B cell (primary cell): ENCODE data around the gene SMARCA4. TPM values are rescaled to one million over a fixed set of nuclear protein-coding genes. Genes with fewer than 3 reads are reported as not detected.

Experiments
- ATAC-seq: fragments of 200-7000 bp; cut with Tn5 transposase; one replicate; pipeline ENCODE4 v1.10.0; 2021; ENCODE audit warnings: low read depth, mild to moderate bottlenecking, moderate number of reproducible peaks, moderate library complexity
- CTCF ChIA-PET: fragments of 350-600 bp; sonication (Branson Sonifier 250); formaldehyde crosslinking; loops from one replicate; lab custom pipeline; 2021; ENCODE audit warnings: antibody characterized with exemption, inconsistent platforms; lab: Charles Lee
- POLR2A ChIA-PET: fragments of 350-600 bp; sonication (Branson Sonifier 250); formaldehyde crosslinking; loops from one replicate; lab custom pipeline; 2021; ENCODE audit warnings: antibody characterized with exemption; lab: Charles Lee
- DNase-seq: peaks from one replicate; pipeline ENCODE4 v3.0.0; 2013
- H2AFZ ChIP-seq: 2 replicates; pipeline ENCODE4 v1.6.1; 2012; ENCODE audit warnings: mild to moderate bottlenecking, low read depth, low read length; ENCODE audit not compliant: insufficient read depth, poor library complexity, severe bottlenecking
- H3K27ac ChIP-seq, 2 donors: 1 replicate in 1 of 2; 2 replicates in 1 of 2; pipeline ENCODE4 v1.5.1; 2012 to 2013; ENCODE audit warnings: low read length in 2 of 2, mild to moderate bottlenecking in 2 of 2, moderate library complexity in 1 of 2
- H3K27me3 ChIP-seq, 4 experiments: fragments of 200-600 bp in 1 of 4; sonication (generic) in 1 of 4; replicated peaks in 1 of 4; 1 replicate in 2 of 4; 2 replicates in 2 of 4; pipeline versions ENCODE4 v1.6.1 to v1.7.0; 2013 to 2016; ENCODE audit warnings: low read length in 3 of 4, mild to moderate bottlenecking in 2 of 4, mixed read lengths in 1 of 4, moderate library complexity in 1 of 4; ENCODE audit not compliant: insufficient read depth in 4 of 4, control insufficient read depth in 3 of 4; ENCODE audit errors: control extremely low read depth in 1 of 4
- H3K36me3 ChIP-seq, 2 experiments: replicated peaks in 1 of 2; 1 replicate in 1 of 2; 2 replicates in 1 of 2; pipeline versions ENCODE4 v1.6.1 to v1.7.1; 2013; ENCODE audit warnings: low read length in 1 of 2; ENCODE audit not compliant: insufficient read depth in 2 of 2, control insufficient read depth in 1 of 2; ENCODE audit errors: control extremely low read depth in 1 of 2, extremely low read depth in 1 of 2
- H3K4me1 ChIP-seq, 2 donors: fragments of 200-600 bp in 1 of 2; sonication (generic) in 1 of 2; 1 replicate in 1 of 2; 2 replicates in 1 of 2; pipeline versions ENCODE4 v1.5.1 to v1.6.1; 2013 to 2017; ENCODE audit warnings: low read length in 2 of 2; ENCODE audit not compliant: control insufficient read depth in 2 of 2, insufficient read depth in 2 of 2
- H3K4me2 ChIP-seq: replicated peaks from 2 replicates; pipeline ENCODE3; 2012; ENCODE audit warnings: mild to moderate bottlenecking, low read depth, low read length; ENCODE audit not compliant: poor library complexity, severe bottlenecking
- H3K4me3 ChIP-seq, 5 experiments: fragments of 200-600 bp in 1 of 5; sonication (generic) in 1 of 5; 1 replicate in 3 of 5; 2 replicates in 2 of 5; pipeline versions ENCODE4 v1.5.1 to v1.7.0; 2011 to 2016; ENCODE audit warnings: low read length in 4 of 5, mild to moderate bottlenecking in 4 of 5, low read depth in 2 of 5, control low read depth in 1 of 5, moderate library complexity in 1 of 5; ENCODE audit not compliant: insufficient read depth in 1 of 5; ENCODE audit errors: control extremely low read depth in 1 of 5, extremely low read depth in 1 of 5
- H3K79me2 ChIP-seq: fragments of 200-600 bp; sonication (generic); one replicate; pipeline ENCODE4 v1.6.0; 2016; ENCODE audit warnings: low read length; ENCODE audit not compliant: control insufficient read depth, insufficient read depth
- H3K9ac ChIP-seq: fragments of 200-600 bp; sonication (generic); 2 replicates; pipeline ENCODE4 v1.6.1; 2017; ENCODE audit warnings: mild to moderate bottlenecking, low read length, moderate library complexity
- H3K9me3 ChIP-seq, 3 donors: one replicate each; pipeline versions ENCODE4 v1.6.1 to v1.7.1; 2013; ENCODE audit warnings: low read length in 2 of 3; ENCODE audit not compliant: control insufficient read depth in 2 of 3, insufficient read depth in 1 of 3; ENCODE audit errors: control extremely low read depth in 1 of 3
- H4K20me1 ChIP-seq: 2 replicates; pipeline ENCODE4 v1.6.0; 2012; ENCODE audit warnings: mild to moderate bottlenecking, low read length; ENCODE audit not compliant: insufficient read depth, control insufficient read depth, poor library complexity, severe bottlenecking
- H3K27ac Mint-ChIP-seq: one replicate; pipeline ENCODE4 v1.8.0; 2021; ENCODE audit warnings: mixed read lengths
- H3K27me3 Mint-ChIP-seq: one replicate; pipeline ENCODE4 v1.8.0; 2021; ENCODE audit warnings: mixed read lengths
- H3K4me1 Mint-ChIP-seq: one replicate; pipeline ENCODE4 v1.8.0; 2021; ENCODE audit warnings: mixed read lengths
- H3K4me3 Mint-ChIP-seq: one replicate; pipeline ENCODE4 v1.8.0; 2021; ENCODE audit warnings: mixed read lengths
- H3K9me3 Mint-ChIP-seq: one replicate; pipeline ENCODE4 v1.8.0; 2022; ENCODE audit warnings: mixed read lengths; ENCODE audit not compliant: insufficient read depth
- CTCF ChIP-seq: fragments of 200-600 bp; IDR thresholded peaks from one replicate; pipeline ENCODE4 v1.8.0; 2022; ENCODE audit warnings: antibody characterized with exemption, mild to moderate bottlenecking
- EZH2 ChIP-seq: IDR thresholded peaks from 2 replicates; pipeline ENCODE4 v1.6.1; 2012; ENCODE audit warnings: borderline replicate concordance, low read depth, mild to moderate bottlenecking, moderate library complexity, low read length; ENCODE audit not compliant: insufficient read depth, poor library complexity, severe bottlenecking
- WGBS: methylation state at CpG from one replicate; pipeline ENCODE4 v1.1.5; 2013; ENCODE audit warnings: missing lambda C conversion rate; ENCODE audit not compliant: insufficient coverage; 5-methylcytosine and 5-hydroxymethylcytosine counted together
- intact Hi-C: fragments of 100-400 bp; cut with micrococcal nuclease; formaldehyde crosslinking; loops from one replicate; pipeline ENCODE4 v1.10.0; 2022
- polyA plus RNA-seq: library from polyadenylated mRNA; depleted of rRNA; stranded (reverse); fragments of >200 nt; gene quantifications from 2 replicates; pipeline ENCODE4 v1.2.3, GENCODE V29; 2012
- total RNA-seq, 2 donors: library from RNA; stranded (reverse); fragments of 120-200 nt in 1 of 2; gene quantifications; 1 replicate in 1 of 2; 2 replicates in 1 of 2; pipeline versions ENCODE4 v1.2.3 to v1.2.4, GENCODE V29; 2013 to 2022

Gene SMARCA4
- total and polyA plus RNA-seq, 2 donors (not counting 1 experiment from before 2014, with no cell fraction given), result 49.7 to 82.3 TPM

- no peak overlapping the region for H3K9ac ChIP-seq
- H3K79me2 ChIP-seq, result no peaks in the 10 kb centered on the region
- intact Hi-C loops, result no loop called here
- no peaks in the 10 kb centered on the region for H3K4me1 ChIP-seq
- peaks cover 0 to 20% of the 10 kb centered on the region in 2 experiments for H3K36me3 ChIP-seq
- DNase-seq (no peak), ATAC-seq (no peak)
- WGBS, result 83% methylated on average over 1 of the region's 3 CpGs
- H3K27me3 ChIP-seq, result peaks cover 0 to 2% (median 0%) of the 10 kb centered on the region in 4 experiments
- peaks cover 4% of the 10 kb centered on the region for H4K20me1 ChIP-seq
- no peak overlapping the region for H2AFZ ChIP-seq
- ChIA-PET POLR2A (interaction anchor here (0.6 kb wide), 1 partner anchor 181 kb away, joined by 3 read pairs; no protein-coding TSS in a partner anchor), CTCF (interaction anchor here (1.0 kb wide), 1 partner anchor 63 kb away, joined by 4 read pairs; no protein-coding TSS in a partner anchor)
- Mint-ChIP-seq H3K4me3 (no peak overlapping the region), H3K4me1 (no peaks in the 10 kb centered on the region), H3K27me3 (no peaks in the 10 kb centered on the region), H3K27ac (no peak overlapping the region), H3K9me3 (no peaks in the 10 kb centered on the region)
- TF ChIP-seq CTCF, result no peak
- H3K27ac ChIP-seq, result no peak overlapping the region
- H3K4me2 ChIP-seq, result no peak overlapping the region
- H3K9me3 ChIP-seq, result peaks cover 0 to 10% (median 0%) of the 10 kb centered on the region in 3 donors
- H3K4me3 ChIP-seq, result no peak overlapping the region
Measured at GRCh38 chr19:11063434-11063833, 102.6 kb downstream of the SMARCA4 start.

- Mint-ChIP-seq H3K27me3 (no peaks in the 10 kb centered on the region), H3K9me3 (no peaks in the 10 kb centered on the region), H3K4me1 (no peaks in the 10 kb centered on the region), H3K27ac (no peak overlapping the region), H3K4me3 (no peak overlapping the region)
- POLR2A ChIA-PET, result no interaction called here
- no peak overlapping the region for H3K4me2 ChIP-seq
- H3K9me3 ChIP-seq, result peaks cover 0 to 14% (median 0%) of the 10 kb centered on the region in 3 donors
- intact Hi-C loops, result no loop called here
- 88% methylated on average over 10 of the region's 10 CpGs for WGBS
- TF ChIP-seq CTCF (no peak), EZH2 (no peak)
- H2AFZ ChIP-seq, result no peak overlapping the region
- DNase-seq, result no peak
- no peak overlapping the region for H3K27ac ChIP-seq
- CTCF ChIA-PET, result interaction anchor here (1.2 kb wide), 1 partner anchor 29 kb away, joined by 3 read pairs; no protein-coding TSS in a partner anchor
- no peaks in the 10 kb centered on the region for H4K20me1 ChIP-seq
- peaks cover 0 to 6% (median 0%) of the 10 kb centered on the region in 4 experiments for H3K27me3 ChIP-seq
- H3K4me1 ChIP-seq, result no peaks in the 10 kb centered on the region
- H3K36me3 ChIP-seq, result peaks cover 0 to 12% of the 10 kb centered on the region in 2 experiments
- ATAC-seq, result no peak
- no peak overlapping the region for H3K4me3 ChIP-seq
- no peaks in the 10 kb centered on the region for H3K79me2 ChIP-seq
- no peak overlapping the region for H3K9ac ChIP-seq
Measured at GRCh38 chr19:11064831-11065303, 104.0 kb downstream of the SMARCA4 start.
